WTC11 (cell line): ENCODE measurements around the gene LRMDA. TPM values are rescaled to one million over a fixed set of nuclear protein-coding genes. Genes with fewer than 3 reads are reported as not detected.

Experiments
- ATAC-seq: fragments of 200-7000 bp; cut with Tn5 transposase; 2 replicates; pipeline ENCODE4 v1.10.0; 2021; ENCODE audit warnings: mild to moderate bottlenecking, moderate library complexity
- CTCF ChIA-PET: fragments of 300-600 bp; sonication (Branson Sonifier 250); formaldehyde crosslinking; loops from one replicate; lab custom pipeline; 2021; ENCODE audit warnings: antibody characterized with exemption; lab: Charles Lee
- POLR2A ChIA-PET: fragments of 350-600 bp; sonication (Branson Sonifier 250); formaldehyde crosslinking; loops from one replicate; lab custom pipeline; 2021; ENCODE audit warnings: antibody characterized with exemption; lab: Charles Lee
- DNase-seq: peaks from one replicate; pipeline ENCODE4 v3.0.0; 2021; ENCODE audit warnings: low spot score
- H3K27ac Mint-ChIP-seq: 2 replicates; pipeline ENCODE4 v1.8.0; 2021; ENCODE audit warnings: mixed read lengths
- H3K27me3 Mint-ChIP-seq: 2 replicates; pipeline ENCODE4 v1.8.0; 2021; ENCODE audit warnings: low read depth, mild to moderate bottlenecking, moderate library complexity, mixed read lengths
- H3K36me3 Mint-ChIP-seq: 2 replicates; pipeline ENCODE4 v1.8.0; 2021; ENCODE audit warnings: mixed read lengths
- H3K4me1 Mint-ChIP-seq: 2 replicates; pipeline ENCODE4 v1.8.0; 2022; ENCODE audit warnings: mixed read lengths
- H3K4me3 Mint-ChIP-seq: 2 replicates; pipeline ENCODE4 v1.8.0; 2021; ENCODE audit warnings: mild to moderate bottlenecking, moderate library complexity, mixed read lengths
- H3K9me3 Mint-ChIP-seq: 2 replicates; pipeline ENCODE4 v1.8.0; 2021; ENCODE audit warnings: mixed read lengths
- CREM ChIP-seq: sonication (generic); formaldehyde crosslinking; IDR thresholded peaks from 2 replicates; pipeline ENCODE4 v1.8.1; 2022; ENCODE audit warnings: mild to moderate bottlenecking, missing genetic modification reagents, moderate library complexity
- ESRRA ChIP-seq: sonication (generic); formaldehyde crosslinking; IDR thresholded peaks from 2 replicates; pipeline ENCODE4 v1.8.1; 2022; ENCODE audit warnings: mild to moderate bottlenecking, missing genetic modification reagents, borderline replicate concordance
- GABPB1 ChIP-seq: sonication (generic); formaldehyde crosslinking; IDR thresholded peaks from 2 replicates; pipeline ENCODE4 v1.8.1; 2023; ENCODE audit warnings: mild to moderate bottlenecking, missing genetic modification reagents
- GRHL2 ChIP-seq: fragments of 250-450 bp; sonication (Bioruptor Pico); IDR thresholded peaks from 2 replicates; pipeline ENCODE4 v1.8.0; 2022; ENCODE audit warnings: mild to moderate bottlenecking, moderate library complexity; ENCODE audit not compliant: insufficient replicate concordance, severe bottlenecking
- RELA ChIP-seq: sonication (generic); formaldehyde crosslinking; IDR thresholded peaks from 2 replicates; pipeline ENCODE4 v1.8.1; 2022; ENCODE audit warnings: missing genetic modification reagents, mild to moderate bottlenecking, borderline replicate concordance
- SMAD3 ChIP-seq: sonication (generic); formaldehyde crosslinking; IDR thresholded peaks from 2 replicates; pipeline ENCODE4 v1.8.0; 2022; ENCODE audit warnings: missing genetic modification reagents, mild to moderate bottlenecking, borderline replicate concordance
- ZNF219 ChIP-seq: sonication (generic); formaldehyde crosslinking; IDR thresholded peaks from 2 replicates; pipeline ENCODE4 v1.8.0; 2023; ENCODE audit warnings: missing genetic modification reagents, mild to moderate bottlenecking, borderline replicate concordance
- ZNF396 ChIP-seq: fragments of 250-450 bp; sonication (Bioruptor Pico); IDR thresholded peaks from 2 replicates; pipeline ENCODE4 v1.8.0; 2021; ENCODE audit warnings: mild to moderate bottlenecking, moderate library complexity, borderline replicate concordance
- total RNA-seq: library from RNA; stranded (reverse); gene quantifications from 3 replicates; pipeline ENCODE4 v1.2.3, GENCODE V29; 2021
- TF ChIP-seq, protein P1 (sequence below): sonication (generic); formaldehyde crosslinking; IDR thresholded peaks from 2 replicates; pipeline ENCODE4 v1.8.1; 2023; ENCODE audit warnings: mild to moderate bottlenecking, missing genetic modification reagents, borderline replicate concordance
- TF ChIP-seq, protein P2 (sequence below): sonication (generic); formaldehyde crosslinking; IDR thresholded peaks from 2 replicates; pipeline ENCODE4 v1.8.1; 2022; ENCODE audit warnings: low read depth, mild to moderate bottlenecking, moderate library complexity, missing genetic modification reagents, borderline replicate concordance
- TF ChIP-seq, protein P3 (sequence below): sonication (generic); formaldehyde crosslinking; IDR thresholded peaks from 2 replicates; pipeline ENCODE4 v1.8.0; 2023; ENCODE audit warnings: missing genetic modification reagents, mild to moderate bottlenecking, borderline replicate concordance
- TF ChIP-seq, protein P4 (sequence below): sonication (generic); formaldehyde crosslinking; IDR thresholded peaks from 2 replicates; pipeline ENCODE4 v1.8.0; 2022; ENCODE audit warnings: mild to moderate bottlenecking, missing genetic modification reagents

The LRMDA gene
- total RNA-seq, 1 experiment from 2014 or later = 0.92 TPM

GRCh38 chr10:76169246-76169645 is 737.8 kb downstream of the LRMDA start (continued):
- TF ChIP-seq, protein P1, sequence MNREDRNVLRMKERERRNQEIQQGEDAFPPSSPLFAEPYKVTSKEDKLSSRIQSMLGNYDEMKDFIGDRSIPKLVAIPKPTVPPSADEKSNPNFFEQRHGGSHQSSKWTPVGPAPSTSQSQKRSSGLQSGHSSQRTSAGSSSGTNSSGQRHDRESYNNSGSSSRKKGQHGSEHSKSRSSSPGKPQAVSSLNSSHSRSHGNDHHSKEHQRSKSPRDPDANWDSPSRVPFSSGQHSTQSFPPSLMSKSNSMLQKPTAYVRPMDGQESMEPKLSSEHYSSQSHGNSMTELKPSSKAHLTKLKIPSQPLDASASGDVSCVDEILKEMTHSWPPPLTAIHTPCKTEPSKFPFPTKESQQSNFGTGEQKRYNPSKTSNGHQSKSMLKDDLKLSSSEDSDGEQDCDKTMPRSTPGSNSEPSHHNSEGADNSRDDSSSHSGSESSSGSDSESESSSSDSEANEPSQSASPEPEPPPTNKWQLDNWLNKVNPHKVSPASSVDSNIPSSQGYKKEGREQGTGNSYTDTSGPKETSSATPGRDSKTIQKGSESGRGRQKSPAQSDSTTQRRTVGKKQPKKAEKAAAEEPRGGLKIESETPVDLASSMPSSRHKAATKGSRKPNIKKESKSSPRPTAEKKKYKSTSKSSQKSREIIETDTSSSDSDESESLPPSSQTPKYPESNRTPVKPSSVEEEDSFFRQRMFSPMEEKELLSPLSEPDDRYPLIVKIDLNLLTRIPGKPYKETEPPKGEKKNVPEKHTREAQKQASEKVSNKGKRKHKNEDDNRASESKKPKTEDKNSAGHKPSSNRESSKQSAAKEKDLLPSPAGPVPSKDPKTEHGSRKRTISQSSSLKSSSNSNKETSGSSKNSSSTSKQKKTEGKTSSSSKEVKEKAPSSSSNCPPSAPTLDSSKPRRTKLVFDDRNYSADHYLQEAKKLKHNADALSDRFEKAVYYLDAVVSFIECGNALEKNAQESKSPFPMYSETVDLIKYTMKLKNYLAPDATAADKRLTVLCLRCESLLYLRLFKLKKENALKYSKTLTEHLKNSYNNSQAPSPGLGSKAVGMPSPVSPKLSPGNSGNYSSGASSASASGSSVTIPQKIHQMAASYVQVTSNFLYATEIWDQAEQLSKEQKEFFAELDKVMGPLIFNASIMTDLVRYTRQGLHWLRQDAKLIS (CRISPR knock-in tag) = no peak
- TF ChIP-seq, protein P2, sequence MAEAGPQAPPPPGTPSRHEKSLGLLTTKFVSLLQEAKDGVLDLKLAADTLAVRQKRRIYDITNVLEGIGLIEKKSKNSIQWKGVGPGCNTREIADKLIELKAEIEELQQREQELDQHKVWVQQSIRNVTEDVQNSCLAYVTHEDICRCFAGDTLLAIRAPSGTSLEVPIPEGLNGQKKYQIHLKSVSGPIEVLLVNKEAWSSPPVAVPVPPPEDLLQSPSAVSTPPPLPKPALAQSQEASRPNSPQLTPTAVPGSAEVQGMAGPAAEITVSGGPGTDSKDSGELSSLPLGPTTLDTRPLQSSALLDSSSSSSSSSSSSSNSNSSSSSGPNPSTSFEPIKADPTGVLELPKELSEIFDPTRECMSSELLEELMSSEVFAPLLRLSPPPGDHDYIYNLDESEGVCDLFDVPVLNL (CRISPR knock-in tag) = no peak

DNA sequence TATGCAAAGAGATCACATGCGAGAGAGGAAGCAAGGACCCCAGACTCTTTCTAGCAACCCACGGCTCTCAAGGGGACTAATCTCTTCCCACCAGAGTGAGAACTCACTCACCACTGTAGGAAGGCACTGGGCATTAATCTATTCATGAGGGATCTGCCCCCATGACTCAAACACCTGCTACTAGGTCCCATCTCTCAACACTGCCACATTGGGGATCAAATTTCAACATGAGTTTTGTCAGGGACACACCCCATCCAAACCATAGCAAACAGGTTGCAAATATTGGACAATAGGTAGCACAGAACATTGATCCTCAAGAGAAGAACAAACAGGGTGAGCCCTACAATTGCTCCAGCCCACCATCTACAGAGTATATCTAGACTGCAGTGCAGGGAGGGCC is 740.6 kb downstream of the LRMDA start:
- POLR2A ChIA-PET = no interaction called here
- TF ChIP-seq RELA (CRISPR knock-in tag) (no peak), GABPB1 (no peak)
- TF ChIP-seq, protein P3, sequence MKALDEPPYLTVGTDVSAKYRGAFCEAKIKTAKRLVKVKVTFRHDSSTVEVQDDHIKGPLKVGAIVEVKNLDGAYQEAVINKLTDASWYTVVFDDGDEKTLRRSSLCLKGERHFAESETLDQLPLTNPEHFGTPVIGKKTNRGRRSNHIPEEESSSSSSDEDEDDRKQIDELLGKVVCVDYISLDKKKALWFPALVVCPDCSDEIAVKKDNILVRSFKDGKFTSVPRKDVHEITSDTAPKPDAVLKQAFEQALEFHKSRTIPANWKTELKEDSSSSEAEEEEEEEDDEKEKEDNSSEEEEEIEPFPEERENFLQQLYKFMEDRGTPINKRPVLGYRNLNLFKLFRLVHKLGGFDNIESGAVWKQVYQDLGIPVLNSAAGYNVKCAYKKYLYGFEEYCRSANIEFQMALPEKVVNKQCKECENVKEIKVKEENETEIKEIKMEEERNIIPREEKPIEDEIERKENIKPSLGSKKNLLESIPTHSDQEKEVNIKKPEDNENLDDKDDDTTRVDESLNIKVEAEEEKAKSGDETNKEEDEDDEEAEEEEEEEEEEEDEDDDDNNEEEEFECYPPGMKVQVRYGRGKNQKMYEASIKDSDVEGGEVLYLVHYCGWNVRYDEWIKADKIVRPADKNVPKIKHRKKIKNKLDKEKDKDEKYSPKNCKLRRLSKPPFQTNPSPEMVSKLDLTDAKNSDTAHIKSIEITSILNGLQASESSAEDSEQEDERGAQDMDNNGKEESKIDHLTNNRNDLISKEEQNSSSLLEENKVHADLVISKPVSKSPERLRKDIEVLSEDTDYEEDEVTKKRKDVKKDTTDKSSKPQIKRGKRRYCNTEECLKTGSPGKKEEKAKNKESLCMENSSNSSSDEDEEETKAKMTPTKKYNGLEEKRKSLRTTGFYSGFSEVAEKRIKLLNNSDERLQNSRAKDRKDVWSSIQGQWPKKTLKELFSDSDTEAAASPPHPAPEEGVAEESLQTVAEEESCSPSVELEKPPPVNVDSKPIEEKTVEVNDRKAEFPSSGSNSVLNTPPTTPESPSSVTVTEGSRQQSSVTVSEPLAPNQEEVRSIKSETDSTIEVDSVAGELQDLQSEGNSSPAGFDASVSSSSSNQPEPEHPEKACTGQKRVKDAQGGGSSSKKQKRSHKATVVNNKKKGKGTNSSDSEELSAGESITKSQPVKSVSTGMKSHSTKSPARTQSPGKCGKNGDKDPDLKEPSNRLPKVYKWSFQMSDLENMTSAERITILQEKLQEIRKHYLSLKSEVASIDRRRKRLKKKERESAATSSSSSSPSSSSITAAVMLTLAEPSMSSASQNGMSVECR = no peak
- no peak for DNase-seq
- H3K4me3 Mint-ChIP-seq = no peak overlapping the region
- no peak for ATAC-seq
- H3K9me3 Mint-ChIP-seq = peaks cover 3% of the 10 kb centered on the region
- H3K4me1 Mint-ChIP-seq = peaks cover 2% of the 10 kb centered on the region; the same call in 1 of the 2 replicates
- no peak overlapping the region for H3K27ac Mint-ChIP-seq
- CTCF ChIA-PET = no interaction called here
- H3K36me3 Mint-ChIP-seq = no peaks in the 10 kb centered on the region
- peaks cover 4% of the 10 kb centered on the region; the same call in 1 of the 2 replicates for H3K27me3 Mint-ChIP-seq

GRCh38 chr10:76175533-76176165 is 744.2 kb downstream of the LRMDA start:
- ChIA-PET CTCF (no interaction called here), POLR2A (no interaction called here)
- ATAC-seq (no peak), DNase-seq (no peak)
- Mint-ChIP-seq H3K27ac (no peak overlapping the region), H3K36me3 (no peaks in the 10 kb centered on the region), H3K27me3 (peaks cover 11% of the 10 kb centered on the region), H3K4me1 (peaks cover 16% of the 10 kb centered on the region), H3K4me3 (no peak overlapping the region), H3K9me3 (peaks cover 4% of the 10 kb centered on the region; the same call in 1 of the 2 replicates)
- no peak for TF ChIP-seq ZNF219
- TF ChIP-seq GRHL2 (CRISPR knock-in tag) = no peak
- TF ChIP-seq ZNF396 (CRISPR knock-in tag) = no peak
- no peak for TF ChIP-seq SMAD3
- TF ChIP-seq ESRRA = no peak
- no peak for TF ChIP-seq CREM (CRISPR knock-in tag)
- TF ChIP-seq, protein P4, sequence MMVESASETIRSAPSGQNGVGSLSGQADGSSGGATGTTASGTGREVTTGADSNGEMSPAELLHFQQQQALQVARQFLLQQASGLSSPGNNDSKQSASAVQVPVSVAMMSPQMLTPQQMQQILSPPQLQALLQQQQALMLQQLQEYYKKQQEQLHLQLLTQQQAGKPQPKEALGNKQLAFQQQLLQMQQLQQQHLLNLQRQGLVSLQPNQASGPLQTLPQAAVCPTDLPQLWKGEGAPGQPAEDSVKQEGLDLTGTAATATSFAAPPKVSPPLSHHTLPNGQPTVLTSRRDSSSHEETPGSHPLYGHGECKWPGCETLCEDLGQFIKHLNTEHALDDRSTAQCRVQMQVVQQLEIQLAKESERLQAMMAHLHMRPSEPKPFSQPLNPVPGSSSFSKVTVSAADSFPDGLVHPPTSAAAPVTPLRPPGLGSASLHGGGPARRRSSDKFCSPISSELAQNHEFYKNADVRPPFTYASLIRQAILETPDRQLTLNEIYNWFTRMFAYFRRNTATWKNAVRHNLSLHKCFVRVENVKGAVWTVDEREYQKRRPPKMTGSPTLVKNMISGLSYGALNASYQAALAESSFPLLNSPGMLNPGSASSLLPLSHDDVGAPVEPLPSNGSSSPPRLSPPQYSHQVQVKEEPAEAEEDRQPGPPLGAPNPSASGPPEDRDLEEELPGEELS = no peak
